ENCODE results near the gene CASP1.
"Not testable (repeated sequence)": the region's sequence is repeated elsewhere in the genome, so short reads cannot be mapped to it uniquely, and the experiment has no call there.

Gene CASP1

GRCh38 chr11:105046898-105047579 is 12.1 kb upstream of the CASP1 start:
- Histone ChIP-seq H3K27ac (peak overlapping the region; percentile 75), H3K4me3 (ENCODE audit: low read depth, low read length) (no peak overlapping the region), H3K36me3 (replicated peaks) (no peaks in the 10 kb centered on the region), H3K27me3 (replicated peaks) (no peaks in the 10 kb centered on the region)
- peak; percentile 94 for DNase-seq
- TF ChIP-seq CTCF (IDR thresholded peaks at IDR 0.05; ENCODE audit: low read depth, low read length, missing control alignments) = no peak
- in situ Hi-C loops (cut with HindIII; ENCODE audit: low pct_ligation_motif_present, low sequenced_read_pairs) = no loop called here

- H3K36me3 ChIP-seq (replicated peaks) = no peaks in the 10 kb centered on the region
- H3K27ac ChIP-seq = peak overlapping the region; percentile 35
- DNase-seq = no peak
- no peak overlapping the region for H3K4me3 ChIP-seq (ENCODE audit: low read depth, low read length)
- no peak for TF ChIP-seq CTCF (IDR thresholded peaks at IDR 0.05; ENCODE audit: low read depth, low read length, missing control alignments)
- H3K27me3 ChIP-seq (replicated peaks) = no peaks in the 10 kb centered on the region
- in situ Hi-C loops (cut with HindIII; ENCODE audit: low pct_ligation_motif_present, low sequenced_read_pairs) = no loop called here
Measured at GRCh38 chr11:105045676-105046296, 10.8 kb upstream of the CASP1 start.

DNA sequence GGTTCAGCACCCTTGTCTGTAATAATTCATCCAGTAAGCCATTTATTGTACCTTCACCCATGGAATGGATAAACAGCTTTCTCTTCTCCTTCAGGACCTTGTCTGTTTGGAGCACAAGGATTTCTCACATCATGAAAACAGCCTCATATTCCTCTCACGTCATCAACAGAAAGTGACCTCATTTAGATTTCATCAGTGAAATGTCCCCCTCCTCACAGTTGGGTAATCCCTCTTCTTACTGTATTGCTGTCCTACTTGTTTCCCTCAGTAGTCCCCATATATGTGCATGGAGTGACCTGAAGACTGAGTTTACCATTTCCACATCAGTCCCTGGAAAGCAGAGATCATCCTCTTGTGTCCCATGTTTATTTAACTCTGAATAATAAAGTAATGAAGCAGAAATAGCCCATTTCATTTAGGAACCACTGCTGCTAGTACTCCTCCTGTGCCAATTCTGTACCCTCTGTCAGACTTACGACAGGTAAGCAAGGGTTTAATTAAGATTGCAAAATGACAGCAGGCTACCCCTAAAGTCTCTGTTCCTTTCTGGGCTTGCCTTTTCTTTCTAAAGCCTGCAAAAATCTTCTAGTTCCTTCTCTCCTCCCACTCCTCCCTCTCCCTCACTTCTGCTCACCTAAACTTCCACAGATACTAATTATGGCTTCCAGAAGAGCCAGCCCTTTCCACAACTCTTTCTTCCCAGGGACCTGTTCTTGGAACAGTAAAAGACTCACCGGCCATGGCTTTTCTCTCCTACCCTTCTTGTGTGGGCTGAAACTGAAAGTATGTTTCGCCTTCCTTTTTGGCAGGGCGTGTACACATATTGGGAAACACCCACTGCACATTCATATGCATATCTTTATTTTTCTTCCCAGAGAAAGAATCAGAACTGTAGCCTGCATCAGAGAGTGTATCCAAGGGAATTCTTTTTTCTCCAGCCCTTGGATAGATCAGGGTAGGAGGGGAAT is 9.9 kb upstream of the CASP1 start, which contains the start of gene CARD16:
TSS of gene CARD16 (minus strand) at position 779 of the 968 bp plus-strand sequence. CDS start at position 741, 38 bp downstream.
- H3K27ac ChIP-seq = peak within 1 kb of the TSS; percentile 36
- in situ Hi-C loops (cut with HindIII; ENCODE audit: low pct_ligation_motif_present, low sequenced_read_pairs); H3K36me3 ChIP-seq (replicated peaks); H3K4me3 ChIP-seq (ENCODE audit: low read depth, low read length); H3K27me3 ChIP-seq (replicated peaks): not testable (repeated sequence)
- DNase-seq = peak; percentile 65

- Histone ChIP-seq H3K36me3 (replicated peaks) (no peaks in the 10 kb centered on the region), H3K4me3 (ENCODE audit: low read depth, low read length) (no peak overlapping the region), H3K27ac (no peak overlapping the region), H3K27me3 (replicated peaks) (no peaks in the 10 kb centered on the region)
- in situ Hi-C loops (cut with HindIII; ENCODE audit: low pct_ligation_motif_present, low sequenced_read_pairs) = no loop called here
- DNase-seq = no peak
- TF ChIP-seq CTCF (IDR thresholded peaks at IDR 0.05; ENCODE audit: low read depth, low read length, missing control alignments) = no peak
Measured at GRCh38 chr11:105042178-105042577, 7.2 kb upstream of the CASP1 start.

- no peak for DNase-seq
- no peak overlapping the region for H3K27ac ChIP-seq
- no peak overlapping the region for H3K4me3 ChIP-seq (ENCODE audit: low read depth, low read length)
- TF ChIP-seq CTCF (IDR thresholded peaks at IDR 0.05; ENCODE audit: low read depth, low read length, missing control alignments) = no peak
- in situ Hi-C loops (cut with HindIII; ENCODE audit: low pct_ligation_motif_present, low sequenced_read_pairs) = no loop called here
- no peaks in the 10 kb centered on the region for H3K27me3 ChIP-seq (replicated peaks)
- H3K36me3 ChIP-seq (replicated peaks) = no peaks in the 10 kb centered on the region
Measured at GRCh38 chr11:105040703-105041102, 5.8 kb upstream of the CASP1 start.

DNA sequence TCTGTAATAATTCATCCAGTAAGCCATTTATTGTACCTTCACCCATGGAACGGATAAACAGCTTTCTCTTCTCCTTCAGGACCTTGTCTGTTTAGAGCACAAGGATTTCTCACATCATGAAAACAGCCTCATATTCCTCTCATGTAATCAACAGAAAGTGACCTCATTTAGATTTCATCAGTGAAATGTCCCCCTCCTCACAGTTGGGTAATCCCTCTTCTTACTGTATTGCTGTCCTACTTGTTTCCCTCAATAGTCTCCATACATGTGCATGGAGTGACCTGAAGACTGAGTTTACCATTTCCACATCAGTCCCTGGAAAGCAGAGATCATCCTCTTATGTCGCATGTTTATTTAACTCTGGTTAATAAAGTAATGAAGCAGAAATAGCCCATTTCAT is 556 bp downstream of the CASP1 start:
- H3K27ac ChIP-seq; H3K36me3 ChIP-seq (replicated peaks); H3K4me3 ChIP-seq (ENCODE audit: low read depth, low read length); DNase-seq; in situ Hi-C loops (cut with HindIII; ENCODE audit: low pct_ligation_motif_present, low sequenced_read_pairs); H3K27me3 ChIP-seq (replicated peaks): not testable (repeated sequence)

Data from brain microvascular endothelial cell (primary cell).